Osteoblast (primary cell): ENCODE results near the gene CSNK2B. TPM values are rescaled to one million over a fixed set of nuclear protein-coding genes. Genes with fewer than 3 reads are reported as not detected.

Source experiments
- DNase-seq: peaks from one replicate; pipeline ENCODE4 v3.0.0; 2011; ENCODE audit warnings: low spot score, mixed read lengths; ENCODE audit not compliant: insufficient read length; ENCODE audit errors: missing footprints
- H2AFZ ChIP-seq: 2 replicates; pipeline ENCODE4 v1.6.0; 2011; ENCODE audit warnings: mild to moderate bottlenecking, low read length
- H3K27ac ChIP-seq: 2 replicates; pipeline ENCODE4 v1.5.1; 2011; ENCODE audit warnings: mild to moderate bottlenecking, low read depth, low read length, moderate library complexity
- H3K27me3 ChIP-seq: 2 replicates; pipeline ENCODE4 v1.6.0; 2012; ENCODE audit warnings: mild to moderate bottlenecking, control low read depth, inconsistent platforms, low read length, moderate library complexity; ENCODE audit not compliant: insufficient read depth
- H3K36me3 ChIP-seq: 2 replicates; pipeline ENCODE4 v1.5.1; 2011; ENCODE audit warnings: mild to moderate bottlenecking, low read length, control low read depth, moderate library complexity; ENCODE audit not compliant: insufficient read depth
- H3K4me1 ChIP-seq: 2 replicates; pipeline ENCODE4 v1.5.1; 2011; ENCODE audit warnings: mild to moderate bottlenecking, low read length, control low read depth, moderate library complexity; ENCODE audit not compliant: insufficient read depth
- H3K4me2 ChIP-seq: 2 replicates; pipeline ENCODE4 v1.6.0; 2011; ENCODE audit warnings: mild to moderate bottlenecking, low read length; ENCODE audit not compliant: insufficient read depth
- H3K4me3 ChIP-seq: fragments of 200-600 bp; sonication (generic); 3 replicates; pipeline ENCODE4 v1.5.1; 2012; ENCODE audit warnings: mild to moderate bottlenecking, low read length, inconsistent platforms; ENCODE audit not compliant: insufficient read depth
- H3K79me2 ChIP-seq: 2 replicates; pipeline ENCODE4 v1.6.0; 2012; ENCODE audit warnings: mild to moderate bottlenecking, low read length, control low read depth, inconsistent platforms; ENCODE audit not compliant: insufficient read depth
- H3K9me3 ChIP-seq: 2 replicates; pipeline ENCODE4 v1.5.1; 2011; ENCODE audit warnings: low read depth, low read length, control low read depth
- H4K20me1 ChIP-seq: 2 replicates; pipeline ENCODE4 v1.6.0; 2012; ENCODE audit warnings: mild to moderate bottlenecking, low read length, control low read depth; ENCODE audit not compliant: insufficient read depth
- CTCF ChIP-seq: IDR thresholded peaks from 2 replicates; pipeline ENCODE4 v1.5.1; 2011; ENCODE audit warnings: mild to moderate bottlenecking, low read depth, low read length, moderate library complexity; ENCODE audit errors: extremely low read depth
- total RNA-seq: library from RNA; depleted of rRNA; stranded (reverse); fragments of >200 nt; gene quantifications from 2 replicates; pipeline ENCODE4 v1.2.3, GENCODE V29; 2012

The CSNK2B gene
- total RNA-seq, 1 donor, result 150 TPM

GRCh38 chr6:31697555-31697954 is 31.7 kb downstream of the CSNK2B start:
- Histone ChIP-seq H4K20me1 (peaks cover 13% of the 10 kb centered on the region), H3K79me2 (peaks cover 36% of the 10 kb centered on the region), H3K4me3 (no peak overlapping the region), H3K4me1 (peaks cover 10% of the 10 kb centered on the region), H3K4me2 (no peak overlapping the region), H3K27ac (peak overlapping the region; percentile 51), H3K27me3 (no peaks in the 10 kb centered on the region), H3K9me3 (no peaks in the 10 kb centered on the region), H3K36me3 (peaks cover 38% of the 10 kb centered on the region), H2AFZ (no peak overlapping the region)
- peak; percentile 83 for DNase-seq
- no peak for TF ChIP-seq CTCF

- Histone ChIP-seq H3K79me2 (peaks cover 39% of the 10 kb centered on the region), H3K9me3 (no peaks in the 10 kb centered on the region), H3K36me3 (peaks cover 22% of the 10 kb centered on the region), H3K27me3 (no peaks in the 10 kb centered on the region), H2AFZ (no peak overlapping the region), H3K4me1 (peaks cover 10% of the 10 kb centered on the region), H3K4me2 (peak overlapping the region; percentile 92), H4K20me1 (peaks cover 13% of the 10 kb centered on the region), H3K4me3 (no peak overlapping the region), H3K27ac (no peak overlapping the region)
- no peak for DNase-seq
- TF ChIP-seq CTCF, result no peak
Observed at GRCh38 chr6:31700740-31701401, 35.0 kb downstream of the CSNK2B start.

- Histone ChIP-seq H3K9me3 (no peaks in the 10 kb centered on the region), H3K36me3 (peaks cover 17% of the 10 kb centered on the region), H2AFZ (peak overlapping the region; percentile 83), H3K27me3 (no peaks in the 10 kb centered on the region), H3K4me3 (peak overlapping the region; percentile 88), H3K4me2 (peak overlapping the region; percentile 92), H3K79me2 (peaks cover 39% of the 10 kb centered on the region), H3K27ac (peak overlapping the region; percentile 94), H4K20me1 (peaks cover 13% of the 10 kb centered on the region), H3K4me1 (peaks cover 10% of the 10 kb centered on the region)
- TF ChIP-seq CTCF, result no peak
- peak; percentile 61 for DNase-seq
Observed at GRCh38 chr6:31701666-31702404, 36.0 kb downstream of the CSNK2B start.

GRCh38 chr6:31702405-31702818 is 36.5 kb downstream of the CSNK2B start:
- no peaks in the 10 kb centered on the region for H3K27me3 ChIP-seq
- H3K27ac ChIP-seq, result peak overlapping the region; percentile 94
- peaks cover 39% of the 10 kb centered on the region for H3K79me2 ChIP-seq
- DNase-seq, result peak; percentile 76
- peak overlapping the region; percentile 83 for H2AFZ ChIP-seq
- H3K36me3 ChIP-seq, result peaks cover 13% of the 10 kb centered on the region
- peak overlapping the region; percentile 92 for H3K4me2 ChIP-seq
- peak overlapping the region; percentile 88 for H3K4me3 ChIP-seq
- peaks cover 10% of the 10 kb centered on the region for H3K4me1 ChIP-seq
- H4K20me1 ChIP-seq, result peaks cover 11% of the 10 kb centered on the region
- no peak for TF ChIP-seq CTCF
- no peaks in the 10 kb centered on the region for H3K9me3 ChIP-seq
